ENCODE data around the gene PPL. TPM values are rescaled to one million over a fixed set of nuclear protein-coding genes. Genes with fewer than 3 reads are reported as not detected.

PPL gene
- total RNA-seq, 1 donor from 2014 or later: 0.31 TPM

DNA sequence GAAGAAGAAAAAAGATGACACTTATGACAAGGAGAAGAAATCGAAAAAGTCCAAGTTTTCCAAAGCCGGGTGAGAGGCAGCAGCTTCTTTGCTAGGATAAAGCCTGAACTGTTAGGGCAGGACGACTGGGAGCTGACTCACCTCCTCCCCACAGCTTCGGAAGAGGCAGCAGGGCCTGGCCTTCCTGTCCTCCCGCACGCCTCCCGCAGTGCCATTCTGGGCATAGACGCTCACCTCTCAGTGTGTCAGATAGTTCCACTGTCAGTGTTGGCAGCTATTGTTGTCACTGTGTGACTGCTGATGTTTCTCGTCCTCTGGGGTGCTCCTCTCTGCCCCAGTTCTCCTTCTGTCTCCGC, 77.1 kb downstream of the PPL start:
- no peak for DNase-seq

DNA sequence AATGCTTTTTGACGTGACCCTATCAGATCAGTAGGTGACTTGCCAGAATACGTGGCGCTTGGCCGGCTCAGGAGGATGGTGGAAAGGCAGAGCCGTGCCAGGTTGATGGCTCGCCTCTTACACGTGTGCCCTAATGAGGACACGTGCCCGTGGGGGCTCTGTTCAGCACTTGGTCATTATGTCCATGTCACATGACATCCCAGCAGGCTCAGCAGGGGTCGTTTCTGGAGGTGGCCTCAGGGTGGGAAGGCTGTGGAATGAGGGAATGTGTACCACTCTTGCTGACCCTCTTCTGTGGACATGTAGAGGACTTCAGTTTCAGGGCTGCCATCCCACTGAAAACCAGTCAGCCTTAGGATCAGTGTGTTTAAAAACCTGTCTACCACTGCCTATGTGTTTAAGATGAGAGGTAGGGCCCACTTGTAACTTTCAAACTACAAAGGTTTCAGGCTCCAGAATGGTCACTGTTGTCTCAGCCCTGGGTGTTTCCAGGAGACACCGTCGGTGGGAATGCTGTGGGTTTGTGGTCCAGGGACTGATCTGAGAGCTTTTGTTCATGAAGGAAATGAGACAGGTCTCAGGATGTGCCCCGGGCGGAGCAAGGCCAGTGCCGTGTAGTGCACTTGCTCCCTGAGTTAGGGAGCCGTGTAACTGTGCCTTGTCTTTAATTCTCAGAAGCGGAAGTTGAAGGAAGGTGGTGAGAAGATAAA, 77.6 kb downstream of the PPL start:
- no peak for DNase-seq

DNA sequence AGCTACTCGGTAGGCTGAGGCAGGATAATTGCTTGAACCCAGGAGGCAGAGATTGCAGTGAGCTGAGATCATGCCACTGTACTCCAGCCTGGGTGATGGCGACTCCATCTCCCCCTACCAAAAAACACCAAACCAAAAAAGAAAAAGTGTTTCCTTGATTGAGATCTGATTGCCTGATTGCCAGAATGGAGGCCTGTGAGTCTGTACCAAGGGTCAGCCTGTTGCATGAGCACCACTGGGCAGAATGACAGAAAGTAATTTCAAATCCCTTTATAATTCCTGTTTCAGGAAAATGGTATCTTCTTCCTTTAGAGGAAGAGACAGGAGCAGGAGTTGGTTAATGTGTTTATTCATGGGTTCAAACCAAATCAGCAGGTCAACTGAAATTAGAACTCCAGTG, 81.1 kb downstream of the PPL start:
- DNase-seq: no peak

DNA sequence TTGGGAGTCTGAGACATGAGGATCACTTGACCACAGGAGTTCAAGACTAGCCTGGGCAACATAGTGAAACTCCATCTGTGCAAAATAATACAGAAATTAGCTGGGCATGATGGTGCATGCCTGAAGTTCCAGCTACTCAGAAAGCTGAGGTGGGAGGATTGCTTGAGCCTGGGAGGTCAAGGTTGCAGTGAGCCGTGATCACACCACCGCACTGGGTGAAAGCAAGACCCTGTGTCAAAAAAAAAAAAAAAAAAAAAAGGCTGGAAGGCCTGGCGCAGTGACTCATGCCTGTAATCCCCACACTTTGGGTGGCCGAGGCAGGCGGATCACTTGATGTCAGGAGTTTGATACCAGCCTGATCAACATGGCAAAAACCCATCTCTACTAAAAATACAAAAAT, 81.6 kb downstream of the PPL start:
- DNase-seq: no peak

DNA sequence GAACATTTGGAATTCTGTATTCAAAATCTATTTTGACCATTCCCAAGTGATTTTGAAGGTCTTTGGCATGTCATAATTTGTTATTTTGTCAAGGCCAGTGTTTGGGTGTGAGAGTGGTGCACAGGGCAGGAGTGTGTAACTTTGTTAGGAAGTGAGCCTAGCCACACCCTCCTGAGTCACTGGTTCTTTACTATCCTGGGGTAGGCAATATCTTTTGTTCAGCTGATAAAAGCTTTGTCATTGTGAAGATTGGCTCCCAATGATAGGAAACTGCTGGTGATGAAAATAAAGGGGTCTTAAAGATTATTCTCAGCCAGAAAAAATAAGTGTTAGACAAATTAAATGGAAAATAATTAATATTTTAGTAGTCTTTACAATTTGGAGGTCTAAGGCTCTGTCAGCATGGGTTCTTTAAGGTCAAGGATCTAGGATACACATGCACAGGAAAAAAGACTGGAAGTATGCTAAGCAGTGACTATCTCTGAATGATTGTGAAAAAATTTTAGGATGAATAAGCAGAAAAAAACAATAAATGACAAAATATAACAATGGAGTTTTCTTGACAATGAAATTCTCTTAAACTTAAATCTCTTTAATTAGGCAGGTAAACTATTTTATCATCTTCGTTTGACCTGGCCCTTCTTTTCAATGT, 84.6 kb downstream of the PPL start:
- DNase-seq: no peak

DNA sequence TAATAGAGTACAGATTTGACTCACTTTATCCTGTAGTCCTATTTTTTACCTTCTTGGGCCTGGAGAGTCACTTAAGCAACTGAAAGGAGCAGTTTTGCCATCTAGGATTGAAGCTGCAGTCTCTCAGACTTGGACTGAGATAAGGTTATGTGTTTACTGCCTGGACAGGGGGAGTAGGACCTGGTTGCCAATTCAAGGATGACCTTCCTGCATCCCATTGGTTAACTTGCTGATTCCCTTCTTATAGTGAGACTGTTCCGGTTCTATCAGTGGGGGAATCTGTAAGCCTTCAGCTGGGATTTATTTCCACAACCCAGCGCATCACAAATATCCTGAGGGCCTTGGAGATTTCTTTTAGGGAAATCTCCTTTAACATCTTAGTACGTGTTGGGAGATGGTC, 86.7 kb downstream of the PPL start:
- DNase-seq: no peak

GRCh38 chr16:4847774-4848587, 89.0 kb downstream of the PPL start:
- no peak for DNase-seq

DNA sequence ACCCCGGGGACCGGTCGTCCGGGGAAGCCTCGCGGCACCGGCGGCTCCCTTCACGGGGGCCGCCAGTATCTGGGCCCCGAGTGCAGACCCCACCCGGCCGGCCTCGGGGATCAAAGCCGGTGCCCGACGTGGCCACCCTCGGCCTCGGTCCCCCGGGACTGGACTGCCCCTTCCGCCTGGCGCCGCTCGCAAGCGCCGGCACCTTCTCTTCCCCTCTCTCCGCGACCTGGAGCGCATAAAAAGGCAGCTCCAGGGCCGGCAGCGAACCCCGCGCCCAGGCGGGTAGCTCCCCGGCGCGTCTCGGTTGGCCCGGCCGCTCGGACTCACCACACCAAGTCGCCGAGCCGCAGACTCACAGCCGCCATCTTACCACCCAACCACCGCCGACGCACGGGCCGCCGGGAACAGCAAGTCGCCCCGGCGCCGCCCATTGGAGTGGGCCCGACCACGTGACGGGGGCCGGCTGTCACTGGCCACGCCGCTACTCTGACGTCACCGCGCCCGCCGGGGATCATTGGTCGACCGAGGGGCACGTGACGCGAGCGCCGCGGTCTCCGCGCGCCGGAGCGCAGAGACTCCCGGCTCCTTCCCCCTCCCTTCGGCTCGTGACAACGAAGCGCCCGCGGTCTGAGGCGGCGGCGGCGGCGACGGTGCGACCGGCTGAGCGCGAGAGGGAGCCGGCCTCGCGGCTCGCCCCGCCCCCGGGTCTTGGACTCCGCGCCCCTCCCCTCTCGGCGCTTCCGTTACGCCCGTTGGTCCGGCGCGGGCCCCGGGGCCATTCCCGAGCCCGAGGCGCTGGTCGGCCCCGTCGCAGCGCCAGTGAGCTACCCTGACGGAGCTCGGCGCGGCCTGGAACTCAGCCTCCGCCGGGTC, 89.8 kb downstream of the PPL start, which contains the start of the genes GLYR1 and UBN1:
Gene GLYR1, minus strand, starts transcription at position 388 of the 873 bp plus-strand sequence. Its CDS starts 23 bp downstream, at position 365.
Gene UBN1, plus strand, starts transcription at position 581 of the 873 bp plus-strand sequence. CDS start 5,437 bp downstream, outside the sequence.
- peak; percentile 95 for DNase-seq

- DNase-seq: no peak
Observed at GRCh38 chr16:4846503-4846900, 90.4 kb downstream of the PPL start.

- no peak for DNase-seq
Observed at GRCh38 chr16:4840984-4841383, 96.0 kb downstream of the PPL start.

- DNase-seq: no peak
Observed at GRCh38 chr16:4839942-4840341, 97.0 kb downstream of the PPL start.

DNA sequence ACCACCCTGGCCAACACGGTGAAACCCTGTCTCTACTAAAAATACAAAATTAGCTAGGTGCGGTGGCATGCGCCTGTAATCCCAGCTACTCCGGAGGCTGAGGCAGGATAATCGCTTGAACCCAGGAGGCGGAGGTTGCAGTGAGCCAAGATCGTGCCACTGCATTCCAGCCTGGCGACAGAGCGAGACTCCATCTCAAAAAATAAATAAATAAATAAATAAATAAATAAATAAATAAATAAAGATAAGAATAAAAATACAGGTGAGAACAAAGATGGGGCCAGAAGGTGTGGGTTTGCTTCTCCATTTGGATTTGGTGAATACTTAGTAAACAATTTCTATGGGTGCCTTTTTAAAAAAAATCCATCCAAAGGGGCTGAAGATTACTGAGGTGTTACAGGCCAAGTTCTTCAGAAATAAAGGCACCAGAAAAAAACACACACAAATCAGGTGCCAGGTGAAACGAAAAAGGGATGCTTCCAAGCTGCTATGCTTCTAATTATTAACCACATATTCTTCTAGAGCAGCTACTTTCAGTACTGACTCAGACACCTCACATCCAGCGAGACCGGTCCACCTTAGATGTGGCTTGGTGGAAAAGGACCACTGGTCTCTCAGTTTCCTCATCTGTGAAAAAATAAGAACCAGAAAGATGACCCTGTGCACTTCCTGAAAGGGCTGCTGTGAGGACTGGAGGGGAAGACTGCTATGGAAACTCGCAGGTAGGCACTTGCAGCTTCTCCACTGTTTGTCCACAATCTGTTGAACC, 99.0 kb downstream of the PPL start:
- no peak for DNase-seq

DNA sequence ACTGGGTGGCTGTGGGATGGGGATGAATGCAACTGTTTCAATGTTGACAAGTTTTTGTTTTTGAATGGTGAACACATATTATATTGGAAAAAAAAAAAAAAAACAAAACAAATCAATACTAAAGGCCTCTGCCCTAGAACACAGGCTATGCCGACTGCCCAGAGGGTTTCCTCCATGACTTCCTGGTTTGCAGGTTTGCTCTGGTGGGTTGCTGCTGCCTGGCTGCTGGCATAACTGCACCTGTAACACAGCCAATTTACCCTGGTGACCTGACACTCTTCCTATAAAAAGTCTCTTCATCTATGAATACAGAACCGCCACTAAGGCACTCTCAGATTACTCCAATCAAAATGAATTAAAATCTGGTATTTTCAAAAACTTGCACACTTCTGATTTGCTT, 100.2 kb downstream of the PPL start:
- no peak for DNase-seq

DNA sequence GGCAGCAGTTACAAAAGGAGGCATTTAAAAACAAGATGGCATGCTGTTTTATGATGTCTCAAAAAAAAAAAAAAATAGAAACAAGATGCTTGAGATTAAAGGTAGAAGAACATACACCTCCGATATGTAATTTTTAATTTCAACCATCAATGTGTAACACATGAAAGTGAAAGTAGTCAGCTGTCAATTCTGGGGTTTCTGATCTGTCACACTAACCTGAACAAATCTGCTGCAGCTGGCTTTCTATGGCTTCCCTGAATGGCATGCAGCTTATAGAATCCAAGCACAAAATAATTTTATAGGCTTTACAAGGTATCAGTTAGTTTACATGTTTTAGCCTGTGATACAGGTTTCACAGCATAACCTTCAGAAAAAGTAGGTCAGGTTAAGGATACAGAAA, 103.4 kb downstream of the PPL start:
- no peak for DNase-seq

- no peak for DNase-seq
Observed at GRCh38 chr16:4832698-4833343, 104.1 kb downstream of the PPL start.

Other genes starting within 250 kb of the PPL start
- 33.4 TPM for gene NUDT16L1, start 243.6 kb downstream of the PPL start, total RNA-seq
- 19.8 TPM for gene ANKS3, start 202.9 kb downstream of the PPL start, total RNA-seq
- 0.62 TPM for gene DNAAF8, start 202.6 kb downstream of the PPL start, total RNA-seq
- 10.5 TPM for gene ZNF500, start 170.0 kb downstream of the PPL start, total RNA-seq
- gene SEPTIN12, start 148.8 kb downstream of the PPL start, total RNA-seq: not detected
- gene SMIM22, start 141.8 kb downstream of the PPL start, total RNA-seq: not detected
- 38.7 TPM for gene ROGDI, start 134.5 kb downstream of the PPL start, total RNA-seq
- gene GLYR1, start 89.9 kb downstream of the PPL start, total RNA-seq: 70.2 TPM
- 13.9 TPM for gene UBN1, start 89.7 kb downstream of the PPL start, total RNA-seq
- gene SEC14L5, start 21.2 kb upstream of the PPL start, total RNA-seq: 0.47 TPM
- gene NAGPA, start 96.8 kb upstream of the PPL start, total RNA-seq: 12.5 TPM
- gene C16orf89, start 128.8 kb upstream of the PPL start, total RNA-seq: 5.0 TPM
- gene ALG1, start 134.7 kb upstream of the PPL start, total RNA-seq: 11.4 TPM
- gene EEF2KMT, start 160.6 kb upstream of the PPL start, total RNA-seq: 2.2 TPM

All from occipital lobe (tissue), 2 donors.